Left renal cortex interstitium (tissue), 4 donors: ENCODE results near the gene EVI5. TPM values are rescaled to one million over a fixed set of nuclear protein-coding genes. Genes with fewer than 3 reads are reported as not detected.

Experiments
- DNase-seq, 4 donors: peaks; one replicate each; pipeline ENCODE4 v3.0.0-alpha.2; 2013; ENCODE audit warnings: low read depth in 4 of 4, low spot score in 2 of 4, missing footprints in 1 of 4
- polyA plus RNA-seq, 4 donors: library from polyadenylated mRNA; unstranded; fragments of 120-200 nt; gene quantifications; one replicate each; pipeline ENCODE4 v1.2.1, GENCODE V29; 2013; ENCODE audit not compliant: insufficient read length in 4 of 4

Gene EVI5
- 10 to 100 TPM; 16.4 to 21.7 (median 18.7) TPM for polyA plus RNA-seq

- DNase-seq, result peak; percentile 86 to 93 (median 90)
Measured at GRCh38 chr1:92784639-92785500, at the start of gene EVI5. TSS of gene EVI5 (minus strand) at chr1:92785108. CDS start at chr1:92736546, 48,562 bp downstream.

- DNase-seq, result no peak
Measured at GRCh38 chr1:92834617-92835016, 49.7 kb upstream of the EVI5 start.

DNA sequence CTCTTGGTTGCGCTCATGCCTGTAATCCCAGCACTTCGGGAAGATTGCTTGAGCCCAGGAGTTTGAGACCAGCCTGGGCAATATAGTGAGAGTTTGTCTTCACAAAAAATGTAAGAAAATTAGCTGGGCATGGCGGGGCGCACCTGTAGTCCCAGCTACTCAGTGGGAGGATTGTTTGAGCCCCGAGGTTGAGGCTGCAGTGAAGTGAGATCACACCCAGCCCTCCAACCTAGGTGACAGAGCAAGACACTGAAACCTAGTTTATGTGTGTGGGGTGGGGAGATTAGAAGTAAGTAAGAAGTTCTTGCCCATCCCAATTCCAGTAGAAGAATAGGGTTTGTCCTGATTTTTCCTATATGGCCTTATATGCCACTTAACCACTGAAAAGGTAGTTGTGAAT lies 48.9 kb upstream of the EVI5 start:
- no peak for DNase-seq

- DNase-seq, result peak in 2 of 4 donors; percentile 19 to 22
Measured at GRCh38 chr1:92832537-92833114, 47.7 kb upstream of the EVI5 start.

- peak; percentile 96 to 99 (median 98) for DNase-seq
Measured at GRCh38 chr1:92831762-92832536, 47.0 kb upstream of the EVI5 start, which contains the start of gene RPL5. TSS of gene RPL5 (plus strand) at chr1:92832040. CDS start at chr1:92832115, 75 bp downstream.

- no peak for DNase-seq
Measured at GRCh38 chr1:92831368-92831761, 46.5 kb upstream of the EVI5 start.

- no peak for DNase-seq
Measured at GRCh38 chr1:92826792-92827191, 41.9 kb upstream of the EVI5 start.

- DNase-seq, result no peak
Measured at GRCh38 chr1:92822879-92823278, 38.0 kb upstream of the EVI5 start.

GRCh38 chr1:92820551-92820950 lies 35.6 kb upstream of the EVI5 start:
- no peak for DNase-seq

DNA sequence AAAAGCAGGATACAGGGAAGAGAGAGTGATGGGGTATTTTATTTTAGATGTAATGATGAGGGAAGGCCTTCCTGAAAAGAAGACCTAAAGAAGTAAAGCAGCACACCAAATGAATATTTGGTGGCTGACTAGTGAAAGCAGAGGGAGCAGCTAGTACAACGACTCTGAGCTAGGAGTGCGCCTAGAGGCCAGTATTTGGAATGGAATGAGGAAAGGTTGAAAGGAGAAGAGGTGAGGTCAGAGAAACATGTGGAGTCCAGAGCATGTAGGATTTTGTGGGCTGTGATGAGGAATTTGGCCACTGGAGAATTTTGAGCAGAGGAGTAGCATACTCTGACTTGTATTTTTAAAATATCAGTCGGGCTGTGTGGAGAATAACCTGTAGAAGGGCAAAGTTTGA lies 35.1 kb upstream of the EVI5 start:
- DNase-seq, result no peak

DNA sequence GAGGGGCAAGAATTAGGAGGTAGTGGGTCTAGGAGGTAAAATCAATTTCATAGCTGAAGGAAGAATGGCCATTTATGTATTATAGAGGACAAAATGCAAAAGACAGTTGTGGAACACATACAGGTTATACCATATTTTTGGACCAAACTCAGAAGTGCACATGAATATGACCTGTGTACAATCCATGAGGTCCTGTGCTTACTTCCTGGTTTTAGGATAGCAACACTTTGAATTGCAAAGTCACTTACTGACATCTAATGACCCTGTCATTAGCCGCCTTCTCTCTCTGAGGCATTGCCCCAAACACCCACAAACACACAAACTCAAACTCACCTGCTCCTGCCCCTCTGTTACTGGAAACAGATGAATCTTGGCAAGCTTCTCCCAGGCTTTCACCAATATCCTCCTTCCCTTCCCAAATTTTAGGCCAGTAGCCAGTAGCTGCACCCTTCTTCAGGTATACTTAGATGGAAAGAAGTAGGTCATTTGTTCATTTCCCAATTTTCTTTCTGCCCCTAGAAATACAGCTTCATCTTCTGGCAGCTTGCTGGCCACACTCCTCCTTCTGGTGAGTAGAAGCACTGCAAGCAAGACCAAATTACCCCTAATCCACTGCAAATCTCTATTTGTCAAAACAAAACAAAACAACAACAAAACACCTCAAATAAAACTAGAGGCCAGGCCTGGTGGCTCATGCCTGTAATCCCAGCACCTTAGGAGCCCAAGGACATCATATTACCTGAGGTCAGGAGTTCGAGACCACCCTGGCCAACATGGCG lies 33.3 kb upstream of the EVI5 start:
- no peak for DNase-seq

GRCh38 chr1:92817137-92817697 lies 32.3 kb upstream of the EVI5 start:
- DNase-seq, result no peak

DNA sequence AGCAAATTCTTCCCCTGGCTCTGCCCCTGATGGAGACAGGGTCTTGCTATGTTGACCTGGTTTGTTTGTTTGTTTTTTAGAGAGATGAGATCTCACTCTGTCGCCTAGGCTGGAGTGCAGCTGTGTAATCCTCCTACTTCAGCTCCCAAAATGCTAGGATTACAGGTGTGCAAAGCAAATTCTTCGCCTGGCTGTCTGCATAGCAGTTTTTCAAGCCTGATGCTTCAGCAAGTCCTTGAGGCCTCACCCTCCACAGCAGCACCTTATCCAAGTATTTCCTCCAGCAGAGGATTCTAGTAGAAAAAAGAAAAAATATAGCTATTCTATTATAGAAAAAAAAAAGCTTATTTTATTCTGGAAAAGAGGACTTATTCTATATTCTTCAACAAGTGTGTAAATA lies 31.8 kb upstream of the EVI5 start:
- no peak for DNase-seq

GRCh38 chr1:92808381-92808780 lies 23.5 kb upstream of the EVI5 start:
- DNase-seq, result no peak

GRCh38 chr1:92805216-92805615 lies 20.3 kb upstream of the EVI5 start:
- no peak for DNase-seq

DNA sequence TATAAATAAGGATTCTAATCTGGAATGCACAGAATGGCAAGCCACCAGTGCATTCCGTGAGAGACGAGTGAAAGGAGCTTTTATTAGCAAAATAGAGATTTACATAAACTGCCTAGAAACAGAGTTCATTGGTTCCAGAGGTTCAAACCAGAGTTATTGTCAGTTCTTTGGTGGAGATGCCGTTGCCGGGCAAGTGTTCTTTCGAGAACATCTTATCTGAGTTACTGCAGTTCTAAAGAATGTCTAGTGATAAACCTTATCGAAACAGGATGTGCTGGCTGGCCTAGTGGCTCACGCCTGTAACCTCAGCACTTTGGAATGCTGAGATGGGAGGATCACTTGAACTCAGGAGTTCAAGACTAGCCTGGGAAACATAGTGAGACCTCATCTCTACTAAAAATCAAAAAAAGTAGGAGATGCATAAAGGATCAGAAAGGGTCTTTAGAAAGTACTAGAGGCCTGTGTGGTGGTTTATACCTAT lies 19.9 kb upstream of the EVI5 start:
- DNase-seq, result peak in 2 of 4 donors; percentile 10 to 20

DNA sequence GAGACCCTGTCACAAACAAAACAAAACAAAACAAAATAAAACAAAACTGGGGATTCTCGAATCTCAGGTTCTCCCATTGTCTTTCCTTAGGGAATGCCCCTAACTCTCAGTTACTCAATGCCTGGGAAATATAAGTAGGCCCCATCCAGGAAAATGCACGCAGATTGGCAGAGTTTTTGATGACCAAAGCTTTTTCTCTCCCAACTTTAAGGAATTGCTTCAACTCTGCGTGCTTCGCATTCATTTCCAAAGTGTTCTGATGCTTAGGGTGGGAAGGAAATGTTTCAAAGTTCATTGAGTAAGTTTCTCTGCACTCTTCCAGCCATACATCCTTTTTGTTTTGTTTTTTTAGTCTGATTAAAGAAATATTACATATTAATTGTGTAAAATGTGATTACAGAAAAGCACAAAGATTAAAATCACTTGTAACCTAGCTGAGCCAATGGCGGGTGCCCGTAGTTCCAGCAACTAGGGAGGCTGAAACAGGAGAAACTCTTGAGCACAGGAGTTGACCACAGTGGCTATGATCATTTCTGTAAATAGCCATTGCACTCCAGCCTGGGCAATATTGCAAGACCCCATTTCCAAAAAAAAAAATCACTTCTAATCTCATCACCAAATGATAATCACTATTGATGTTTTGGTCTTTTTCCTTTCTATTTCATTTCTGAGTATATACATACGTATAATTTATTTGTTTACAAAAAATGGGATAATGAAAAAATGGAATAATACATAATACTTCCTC lies 18.4 kb upstream of the EVI5 start:
- DNase-seq, result no peak

DNA sequence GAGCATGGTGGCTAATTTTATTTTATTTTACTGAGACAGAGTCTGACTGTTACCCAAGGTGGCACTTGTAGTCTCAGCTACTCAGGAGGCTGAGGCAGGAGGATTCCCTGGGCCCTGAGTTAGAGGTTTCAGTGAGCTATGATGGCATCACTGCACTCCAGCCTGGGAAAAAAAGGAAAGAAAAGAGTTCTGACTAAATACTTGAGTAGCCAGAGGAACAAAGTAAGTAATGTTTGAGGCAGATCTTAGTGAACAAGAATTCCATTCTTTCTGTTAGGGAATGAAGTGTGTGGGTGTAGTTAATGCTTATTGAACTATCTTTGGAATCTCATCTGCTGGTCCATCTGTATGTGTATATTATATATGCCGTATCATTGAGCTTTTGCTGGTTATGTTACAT lies 13.1 kb upstream of the EVI5 start:
- no peak for DNase-seq

- no peak for DNase-seq
Measured at GRCh38 chr1:92797297-92797696, 12.4 kb upstream of the EVI5 start.
